Testis (tissue), 2 donors: ENCODE measurements around the gene SH3D21.

Experiments
- POLR2A ChIP-seq: fragments of 450-650 bp; IDR thresholded peaks from one replicate; pipeline ENCODE4 v1.6.1; 2017; ENCODE audit warnings: antibody characterized with exemption, mild to moderate bottlenecking, moderate library complexity
- TF ChIP-seq, protein P1 (sequence below), 3 experiments: fragments of 450-650 bp in 2 of 3; fragments of 200-600 bp in 1 of 3; sonication (generic) in 1 of 3; IDR thresholded peaks; one replicate each; pipeline ENCODE4 v1.5.1; 2016 to 2019; ENCODE audit warnings: antibody characterized with exemption in 3 of 3, mild to moderate bottlenecking in 2 of 3, moderate library complexity in 1 of 3

DNA sequence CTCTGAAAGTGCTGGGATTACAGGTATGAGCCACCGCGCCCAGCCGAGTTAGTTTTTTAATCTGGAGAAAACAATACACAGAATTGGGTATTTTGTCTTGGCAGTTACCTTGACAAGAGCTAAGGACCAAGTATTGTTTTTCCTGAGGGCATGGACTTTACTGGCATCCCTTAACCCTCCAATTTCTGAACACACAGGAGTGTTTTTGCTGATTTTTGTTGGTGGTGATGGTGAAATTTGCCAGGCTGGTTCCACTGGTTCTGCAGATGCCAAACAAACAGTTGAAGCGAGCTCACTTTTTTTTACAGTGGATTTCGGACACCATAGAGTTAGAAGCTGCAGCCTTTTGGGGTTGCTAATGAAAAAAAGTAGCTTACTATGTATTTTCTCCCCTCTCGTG, 37.2 kb upstream of the SH3D21 start:
- TF ChIP-seq, protein P1, sequence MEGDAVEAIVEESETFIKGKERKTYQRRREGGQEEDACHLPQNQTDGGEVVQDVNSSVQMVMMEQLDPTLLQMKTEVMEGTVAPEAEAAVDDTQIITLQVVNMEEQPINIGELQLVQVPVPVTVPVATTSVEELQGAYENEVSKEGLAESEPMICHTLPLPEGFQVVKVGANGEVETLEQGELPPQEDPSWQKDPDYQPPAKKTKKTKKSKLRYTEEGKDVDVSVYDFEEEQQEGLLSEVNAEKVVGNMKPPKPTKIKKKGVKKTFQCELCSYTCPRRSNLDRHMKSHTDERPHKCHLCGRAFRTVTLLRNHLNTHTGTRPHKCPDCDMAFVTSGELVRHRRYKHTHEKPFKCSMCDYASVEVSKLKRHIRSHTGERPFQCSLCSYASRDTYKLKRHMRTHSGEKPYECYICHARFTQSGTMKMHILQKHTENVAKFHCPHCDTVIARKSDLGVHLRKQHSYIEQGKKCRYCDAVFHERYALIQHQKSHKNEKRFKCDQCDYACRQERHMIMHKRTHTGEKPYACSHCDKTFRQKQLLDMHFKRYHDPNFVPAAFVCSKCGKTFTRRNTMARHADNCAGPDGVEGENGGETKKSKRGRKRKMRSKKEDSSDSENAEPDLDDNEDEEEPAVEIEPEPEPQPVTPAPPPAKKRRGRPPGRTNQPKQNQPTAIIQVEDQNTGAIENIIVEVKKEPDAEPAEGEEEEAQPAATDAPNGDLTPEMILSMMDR (IDR thresholded peaks at IDR 0.05): no peak
- TF ChIP-seq POLR2A: no peak
